Inflammatory macrophage treated with lipopolysaccharide for 1 hour (primary cell): ENCODE results near the gene SLC37A1.

ENCODE experiments used
- DNase-seq, 2 donors: peaks; one replicate each; pipeline ENCODE4 v3.0.0-alpha.2; 2020 to 2022

SLC37A1 gene

DNA sequence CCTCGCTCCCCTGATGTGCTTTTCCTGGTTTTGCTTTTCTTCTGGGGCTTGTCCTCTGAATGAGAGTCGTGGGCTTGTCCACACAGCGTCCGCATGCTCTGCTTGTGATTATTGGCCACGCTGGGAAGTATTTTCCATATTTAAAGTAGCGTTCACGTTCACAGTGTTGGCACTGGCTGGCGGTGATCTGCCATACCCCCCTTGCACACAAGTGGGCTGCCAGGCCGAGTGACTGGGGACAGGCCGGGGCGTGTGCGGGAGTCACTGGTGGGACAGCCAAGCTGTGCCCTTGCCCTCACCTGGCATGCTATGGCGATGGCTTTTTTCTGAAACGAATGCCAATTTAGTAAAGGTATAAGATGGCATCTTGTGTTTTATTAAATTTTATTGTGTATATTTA lies 32.8 kb downstream of the SLC37A1 start:
- no peak for DNase-seq

DNA sequence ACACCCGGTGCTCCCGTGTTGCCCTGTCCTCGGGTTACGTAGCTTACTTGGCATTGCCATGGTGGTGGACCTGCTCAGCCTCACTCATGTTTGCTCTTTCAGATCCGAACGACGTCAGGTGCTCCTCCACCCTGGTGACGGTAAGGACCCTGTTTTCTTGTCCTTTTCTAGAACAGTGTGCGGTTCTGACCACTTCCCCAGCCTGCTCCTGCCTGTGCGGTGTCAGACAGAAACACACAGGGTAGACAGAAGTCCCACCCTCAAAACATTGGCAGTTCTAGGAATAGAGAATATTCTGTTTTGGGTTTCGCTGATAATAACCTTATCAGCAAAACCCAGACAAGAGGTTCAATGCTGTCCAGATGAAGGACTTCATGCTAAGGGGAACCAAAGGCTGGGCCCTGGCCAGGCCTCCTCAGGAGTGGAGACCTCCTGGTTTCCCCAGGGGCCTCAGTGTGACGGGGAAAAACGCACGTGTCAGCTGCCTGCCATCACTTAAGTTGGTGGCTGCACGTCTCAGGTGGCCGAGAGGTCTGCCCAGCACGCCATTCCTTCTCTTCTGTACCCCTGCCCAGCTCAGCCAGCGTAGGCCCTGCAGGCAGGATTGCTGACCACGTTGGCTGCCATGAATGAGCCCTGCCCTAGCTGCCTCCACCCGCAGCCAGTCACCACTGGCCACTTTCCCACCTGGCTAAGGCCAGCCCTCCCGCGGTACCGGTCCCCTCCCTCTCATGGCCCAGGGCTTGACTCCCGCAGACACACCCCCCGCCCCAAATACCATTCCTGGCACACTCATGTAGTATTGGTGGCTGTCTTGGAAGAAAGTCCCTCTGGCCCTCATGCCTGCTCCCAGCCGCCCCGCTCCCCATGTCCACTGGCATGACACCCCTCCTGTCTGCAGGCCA lies 33.6 kb downstream of the SLC37A1 start:
- no peak for DNase-seq

DNA sequence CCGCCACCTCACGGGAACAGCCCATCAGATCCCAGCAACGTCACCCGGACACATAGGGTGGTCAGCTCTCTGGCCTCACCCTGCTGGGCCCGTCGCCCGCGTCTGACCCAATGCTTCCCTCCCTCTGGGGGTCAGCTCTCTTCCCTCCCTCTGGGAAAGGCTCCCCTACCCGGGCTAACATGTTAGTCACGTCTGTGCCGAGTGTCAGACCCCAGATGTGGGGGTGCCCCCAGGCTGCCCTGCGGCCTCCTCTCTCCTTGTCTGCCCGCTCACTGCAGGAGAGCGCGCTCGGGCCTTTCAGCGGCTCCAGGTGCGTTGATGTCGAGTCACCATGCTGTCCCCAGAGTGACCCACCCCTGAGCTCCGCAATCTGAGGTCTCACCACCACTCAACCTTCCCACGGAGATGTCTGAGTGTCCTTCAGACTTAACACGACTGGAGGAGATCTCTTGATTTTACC lies 34.3 kb downstream of the SLC37A1 start:
- DNase-seq = no peak

DNA sequence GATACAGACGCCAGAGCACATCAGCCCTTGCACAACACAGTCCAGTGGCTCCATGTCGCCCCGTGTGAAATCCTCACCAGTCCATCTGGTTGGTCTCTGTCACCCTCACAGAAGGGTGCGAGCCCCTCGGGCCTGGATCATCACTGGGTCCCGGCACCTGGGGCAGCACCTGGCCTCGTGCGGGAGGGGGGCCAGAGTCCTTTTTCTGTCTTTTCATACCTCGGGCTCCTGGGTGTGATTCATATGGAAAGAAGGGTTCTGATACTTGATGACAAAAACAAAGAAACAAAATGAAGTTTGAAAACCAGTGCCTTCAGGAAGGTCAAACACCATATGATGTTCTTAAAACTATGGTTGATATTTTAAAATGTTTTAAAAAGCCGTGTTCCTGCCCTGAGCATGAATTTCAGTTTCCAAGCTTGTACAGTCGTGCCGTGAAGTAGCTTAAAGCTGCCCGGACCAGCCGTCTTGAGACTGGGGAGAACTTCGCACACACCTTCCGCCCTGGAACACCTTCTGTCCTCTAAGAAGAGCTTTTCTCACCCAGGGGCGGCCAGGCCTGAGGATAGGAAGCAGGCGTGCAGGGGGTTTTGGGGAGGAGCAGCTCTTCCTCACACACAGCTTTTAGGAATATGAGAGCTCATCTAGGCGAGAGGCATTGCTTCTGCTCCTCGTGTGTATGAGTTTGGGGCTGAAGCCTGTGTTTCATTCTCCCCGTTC lies 35.2 kb downstream of the SLC37A1 start:
- no peak for DNase-seq

DNA sequence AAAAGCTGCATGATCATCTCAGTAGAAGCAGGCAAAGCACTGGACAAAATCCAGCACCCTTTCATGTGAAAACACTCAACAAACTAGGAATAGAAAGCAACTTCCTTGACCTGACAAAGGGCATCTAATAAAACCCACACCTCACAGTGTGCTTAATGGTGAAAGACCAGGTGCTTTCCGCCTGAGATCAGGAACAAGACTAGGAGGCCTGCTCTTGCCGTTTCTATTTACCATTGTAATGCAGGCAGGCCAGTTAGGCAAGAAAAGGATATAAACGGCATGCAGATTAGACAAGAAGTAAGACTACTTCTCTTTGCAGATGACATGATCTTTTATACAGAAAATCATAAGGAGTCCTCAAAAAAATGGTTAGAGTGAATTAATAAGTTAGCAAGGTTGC lies 37.2 kb downstream of the SLC37A1 start:
- DNase-seq = no peak

DNA sequence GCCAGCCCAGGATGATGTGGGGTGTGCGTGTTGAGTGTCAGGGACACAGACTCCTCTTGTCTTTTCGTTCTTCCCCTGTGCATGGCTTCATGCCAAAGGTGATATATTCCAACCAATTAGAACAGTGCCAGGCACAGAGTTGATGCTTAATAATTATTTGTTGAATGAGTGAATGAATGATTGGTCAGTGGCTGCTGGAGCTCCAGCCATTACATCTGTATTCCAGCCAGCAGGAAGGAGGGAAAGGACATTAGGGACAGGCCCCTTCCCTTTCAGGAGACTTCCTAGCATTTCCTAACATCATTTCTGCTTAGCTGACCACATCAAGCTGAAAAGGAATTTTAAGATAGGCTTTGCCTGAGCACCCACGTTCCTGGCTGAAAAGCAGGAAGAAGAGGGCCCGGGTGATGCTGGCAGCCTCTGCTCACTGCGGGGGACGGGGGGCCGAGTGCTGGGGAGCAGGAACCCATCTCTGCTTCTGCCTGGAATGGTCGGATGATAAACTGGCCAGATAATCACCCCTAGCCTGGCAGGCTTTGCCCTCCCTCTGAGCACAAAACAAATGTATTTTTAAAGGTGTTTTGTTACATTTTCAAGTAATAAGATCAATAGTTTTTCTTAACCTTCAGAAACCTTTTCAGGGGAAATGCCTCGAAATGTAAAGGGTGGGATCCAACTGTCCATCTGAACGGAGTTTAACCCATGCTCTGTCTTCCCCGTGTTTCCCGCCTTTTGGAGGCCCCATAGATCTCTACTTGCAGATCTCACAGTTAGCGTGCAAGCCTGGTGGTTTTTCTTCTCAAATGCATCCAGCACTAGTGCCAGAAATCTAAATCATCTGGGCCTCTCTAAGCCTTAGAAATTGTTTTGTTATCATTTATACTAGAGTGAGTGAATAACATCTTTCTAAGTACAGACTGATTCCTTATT lies 39.0 kb downstream of the SLC37A1 start:
- DNase-seq = no peak

DNA sequence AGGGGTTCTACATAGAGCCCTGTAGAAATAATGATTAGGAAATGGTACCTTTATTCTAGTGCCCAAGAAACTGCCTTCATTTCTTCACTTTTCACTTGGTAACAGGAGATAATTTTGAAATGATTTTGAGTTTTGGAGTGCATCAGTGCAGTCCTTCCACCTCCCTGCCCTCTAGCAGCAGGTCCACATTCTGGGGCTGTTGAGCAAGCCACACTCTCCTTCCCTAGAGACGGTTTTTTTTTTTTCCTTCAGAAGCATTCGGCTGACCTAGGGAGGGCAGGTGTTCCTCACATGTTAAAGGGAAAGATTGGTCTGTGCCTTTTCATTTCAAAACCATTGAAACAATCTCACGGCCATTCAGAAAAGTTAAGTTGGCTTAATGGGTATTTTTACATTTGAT lies 39.8 kb downstream of the SLC37A1 start:
- DNase-seq = no peak

DNA sequence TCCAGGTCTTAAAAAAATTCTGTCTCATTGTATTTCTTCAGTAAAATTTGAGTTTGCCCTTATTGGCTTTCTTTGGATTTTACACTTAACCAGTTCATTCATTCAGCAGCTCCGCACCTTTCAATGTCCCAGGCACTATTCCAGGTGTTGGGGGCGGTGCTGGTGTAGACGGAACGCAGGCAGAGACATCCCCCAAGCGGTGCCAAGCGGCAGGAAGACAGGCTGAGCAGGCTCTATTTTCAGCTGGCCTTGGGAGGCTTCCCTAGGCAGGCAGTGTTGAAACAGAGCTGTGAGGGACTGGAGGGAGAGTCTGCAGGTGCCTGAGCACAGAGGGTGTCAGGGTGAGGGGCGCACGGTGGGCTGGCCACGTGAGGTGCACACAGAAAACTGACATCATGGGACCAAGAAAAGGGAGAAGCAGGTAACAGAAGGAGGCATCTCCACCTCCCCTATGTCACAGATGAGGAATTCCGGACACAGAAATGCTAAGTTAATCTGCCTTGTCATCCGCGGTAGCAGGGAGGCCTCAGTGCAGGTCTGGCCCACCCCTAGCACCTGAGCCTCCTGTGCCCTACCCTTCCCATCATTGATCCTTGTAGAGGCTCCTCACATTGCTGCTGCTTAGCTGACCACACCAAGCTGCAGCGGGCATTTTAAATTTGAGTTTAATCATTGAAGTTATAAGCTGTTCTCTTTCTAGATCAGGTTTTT lies 40.8 kb downstream of the SLC37A1 start:
- DNase-seq = no peak

DNA sequence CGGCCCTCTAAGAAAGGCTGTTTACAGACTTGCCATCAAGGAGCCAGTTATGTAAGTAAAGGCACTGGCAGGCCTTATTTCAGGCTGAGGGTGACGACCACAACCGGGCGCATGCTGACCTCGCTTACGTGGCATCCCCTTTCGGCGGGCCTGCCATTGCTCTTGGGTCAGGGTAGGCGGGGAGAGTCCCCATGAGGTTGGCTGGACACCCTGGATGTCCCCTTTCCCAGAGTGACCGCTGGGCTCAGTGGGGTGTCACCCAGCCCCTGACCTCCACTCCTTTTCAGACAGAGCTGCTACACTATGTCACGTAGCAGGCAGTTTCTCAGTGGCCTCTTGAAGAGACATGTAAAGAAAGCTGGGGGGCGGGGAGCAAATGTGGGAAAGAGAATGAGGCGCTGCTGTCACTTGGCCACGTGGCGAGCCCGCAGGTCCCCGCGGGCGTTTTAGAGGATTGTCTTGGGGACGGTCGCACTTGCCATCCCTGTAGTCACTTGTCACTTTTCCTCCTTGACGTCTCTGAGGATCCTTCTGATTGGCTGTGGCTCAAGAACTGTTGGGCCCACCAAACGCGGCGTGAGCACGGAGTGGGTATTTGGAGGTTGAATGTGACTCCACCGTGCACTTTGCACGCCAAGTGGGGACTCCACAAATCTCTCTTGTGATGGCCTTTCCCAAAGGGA lies 42.2 kb downstream of the SLC37A1 start:
- no peak for DNase-seq

DNA sequence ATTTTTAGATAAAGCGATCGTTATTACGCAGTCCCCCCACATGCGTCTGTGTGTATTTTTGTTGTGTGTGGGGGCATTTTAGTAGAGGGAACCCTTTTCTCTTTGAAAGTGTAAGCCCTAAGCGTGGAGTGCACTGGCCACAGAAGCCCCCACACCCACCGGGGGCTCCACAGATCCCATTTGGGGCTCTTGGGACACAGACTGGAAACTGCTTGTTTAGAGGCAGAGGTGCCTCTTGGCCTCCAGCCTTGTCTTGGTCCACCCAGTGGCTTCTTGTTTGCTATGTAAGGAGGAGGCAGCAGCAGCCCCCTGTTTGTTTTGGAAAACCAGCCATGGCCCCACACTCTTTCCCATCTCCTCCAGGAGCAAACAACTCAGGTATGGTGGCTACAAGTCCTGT lies 42.8 kb downstream of the SLC37A1 start:
- no peak for DNase-seq

DNA sequence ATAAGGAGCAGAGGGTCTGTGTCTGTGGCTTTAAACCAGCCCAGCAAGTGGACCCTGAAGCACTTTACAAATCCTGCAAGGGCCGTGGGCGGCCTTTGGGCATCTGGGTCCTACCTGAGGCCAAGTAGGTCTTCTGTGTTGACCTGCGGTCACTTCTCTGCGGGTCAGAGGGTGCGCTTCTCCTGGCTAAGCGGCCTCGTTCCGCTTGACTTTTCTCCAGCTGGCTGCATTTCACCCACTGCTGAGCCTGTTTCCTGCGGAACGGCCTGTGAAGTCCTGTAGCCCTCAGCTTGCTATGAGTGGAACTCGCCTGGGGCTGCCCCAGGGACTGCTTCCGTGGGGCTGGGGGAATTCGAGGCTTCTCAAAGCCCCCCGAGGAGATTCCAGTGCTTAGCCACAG lies 43.3 kb downstream of the SLC37A1 start:
- DNase-seq = no peak

DNA sequence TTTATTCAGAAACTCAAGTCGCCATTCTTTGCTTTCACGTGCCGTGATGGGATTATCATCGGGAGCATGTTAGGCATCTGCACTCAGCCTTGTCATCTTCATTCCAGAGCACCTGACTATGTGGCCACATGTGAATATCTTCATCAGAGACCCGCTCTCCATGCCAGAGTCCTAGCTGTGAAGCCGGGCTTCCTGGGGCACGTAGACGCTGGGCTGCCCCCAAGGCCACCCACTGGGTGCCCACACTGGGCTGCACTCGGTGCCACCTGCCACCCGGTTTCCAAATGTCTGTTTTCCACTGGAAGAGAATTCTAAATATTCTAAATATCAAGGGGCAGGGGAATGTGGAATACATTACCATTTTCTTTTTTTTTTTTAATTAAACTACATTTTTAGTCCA lies 43.8 kb downstream of the SLC37A1 start:
- DNase-seq = no peak

DNA sequence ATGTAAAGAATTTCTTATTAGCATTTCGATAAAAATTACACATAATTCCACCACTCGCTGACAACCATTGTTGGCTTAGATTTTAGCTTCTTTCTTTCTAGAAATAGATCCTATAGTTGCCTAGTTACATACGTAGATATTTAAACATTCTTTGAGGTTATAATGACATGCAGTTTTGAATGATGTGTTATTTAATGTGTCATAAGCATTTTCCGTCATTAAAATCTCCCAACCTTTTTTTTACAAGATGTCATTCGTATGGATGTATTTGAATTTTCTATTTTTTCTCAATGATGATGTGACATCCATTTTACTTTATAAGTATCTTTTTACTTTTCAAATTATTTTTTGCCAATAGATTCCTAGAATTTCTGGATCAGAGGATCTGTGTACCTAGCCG lies 44.7 kb downstream of the SLC37A1 start:
- no peak for DNase-seq

DNA sequence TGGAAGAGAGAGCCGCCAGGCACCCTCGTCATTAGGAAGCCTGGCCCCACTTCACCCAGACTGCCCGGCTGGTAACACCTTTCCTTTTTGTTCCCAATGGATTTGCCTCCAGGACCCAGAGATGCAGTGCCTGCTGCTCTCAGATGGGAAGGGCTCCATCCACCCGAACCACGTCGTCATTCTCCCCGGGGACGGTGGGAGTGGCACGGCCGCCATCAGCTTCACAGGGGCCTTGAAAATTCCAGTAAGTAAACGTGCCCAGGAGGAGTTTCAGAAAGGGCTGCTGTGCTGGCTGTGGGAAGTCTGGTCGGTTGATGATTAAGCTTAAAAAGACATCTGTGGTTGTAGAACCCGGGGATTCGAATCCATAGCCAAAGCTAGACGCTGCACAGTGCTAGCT lies 45.2 kb downstream of the SLC37A1 start:
- no peak for DNase-seq

DNA sequence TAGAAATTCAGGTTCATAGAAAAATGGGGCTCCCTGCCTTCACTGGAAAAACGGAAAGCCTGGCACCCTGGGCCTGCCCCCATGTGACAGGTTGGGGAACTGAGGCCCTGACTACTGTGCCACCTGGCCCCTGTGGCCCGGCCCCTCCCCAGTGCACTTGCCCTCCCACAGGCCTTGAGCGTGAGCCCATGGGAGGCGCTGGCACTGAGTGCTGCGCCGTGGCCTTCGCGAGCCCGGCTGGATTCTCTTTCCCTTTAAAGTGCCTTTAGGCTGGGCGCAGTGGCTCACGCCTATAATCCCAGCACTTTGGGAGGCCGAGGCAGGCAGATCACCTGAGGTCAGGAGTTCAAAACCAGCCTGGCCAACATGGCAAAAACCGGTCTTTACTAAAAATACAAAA lies 45.7 kb downstream of the SLC37A1 start:
- no peak for DNase-seq

DNA sequence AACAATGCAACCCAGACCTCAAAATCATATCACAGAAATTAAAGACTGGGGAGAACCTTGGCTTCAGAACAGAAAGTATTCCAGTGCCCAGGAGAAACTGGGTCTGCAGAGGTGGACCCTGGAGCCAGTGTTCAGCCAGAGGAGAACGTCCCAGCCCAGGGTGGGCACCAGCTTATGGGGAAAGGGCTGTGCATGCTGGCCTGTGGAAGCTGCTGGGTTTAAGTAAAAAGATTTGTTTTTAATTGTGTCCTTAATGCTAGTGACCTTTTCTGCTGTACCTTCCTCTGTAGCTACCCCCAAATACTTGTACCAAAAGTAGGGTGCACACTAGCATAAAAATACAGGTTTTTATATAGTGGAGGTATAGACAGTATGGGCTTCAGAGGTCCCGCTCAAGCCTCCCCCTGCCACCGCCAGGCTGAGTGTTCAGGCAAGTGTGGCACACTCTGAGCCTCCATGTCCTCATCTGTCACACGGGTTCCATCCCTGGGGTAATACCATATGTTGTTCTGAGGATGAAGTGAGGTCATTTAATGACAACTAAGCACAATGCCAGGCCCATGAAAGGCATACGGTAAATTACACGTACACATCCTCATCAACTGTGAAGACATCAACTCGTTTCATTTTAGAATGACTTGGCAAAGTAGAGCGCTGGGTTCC lies 47.0 kb downstream of the SLC37A1 start:
- no peak for DNase-seq

DNA sequence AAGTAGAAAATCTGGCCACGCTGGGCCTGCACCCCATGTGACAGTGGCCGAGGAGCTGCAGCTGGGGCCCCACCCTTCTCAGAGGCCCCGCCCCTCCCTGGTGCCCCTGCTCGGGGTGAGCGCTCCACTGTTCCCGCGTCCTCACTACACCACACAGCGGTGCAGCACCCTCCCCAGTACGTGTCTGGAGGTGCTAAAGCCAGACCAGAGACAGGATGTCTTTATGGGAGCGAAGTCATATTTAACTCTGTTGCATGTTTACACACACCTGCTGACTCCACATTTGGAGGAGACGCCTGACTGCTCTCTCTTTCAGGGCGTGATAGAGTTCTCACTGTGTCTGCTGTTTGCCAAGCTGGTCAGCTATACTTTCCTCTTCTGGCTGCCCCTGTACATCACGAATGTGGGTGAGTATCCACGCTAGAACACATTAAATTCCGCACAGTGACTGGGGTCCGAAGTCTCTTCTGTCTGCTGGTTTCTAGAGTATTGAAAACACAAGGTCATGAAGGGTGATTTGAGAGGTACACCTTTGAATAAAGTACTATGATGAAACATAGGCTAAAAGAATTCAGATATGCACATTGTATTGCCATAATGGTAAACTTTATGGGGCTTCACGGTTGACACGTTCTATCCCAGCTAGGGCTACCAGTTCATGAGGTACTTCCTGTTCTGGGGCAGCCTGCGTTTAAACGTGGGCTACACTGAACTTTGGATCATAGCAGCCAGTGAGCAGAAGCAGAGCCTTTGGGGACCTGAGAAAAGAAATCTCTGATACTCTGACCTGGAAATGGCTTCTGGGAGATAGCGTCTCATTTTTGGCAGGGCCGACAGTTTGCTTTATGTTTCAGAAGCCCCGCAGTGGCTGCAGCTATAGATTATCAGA lies 48.4 kb downstream of the SLC37A1 start:
- DNase-seq = no peak

DNA sequence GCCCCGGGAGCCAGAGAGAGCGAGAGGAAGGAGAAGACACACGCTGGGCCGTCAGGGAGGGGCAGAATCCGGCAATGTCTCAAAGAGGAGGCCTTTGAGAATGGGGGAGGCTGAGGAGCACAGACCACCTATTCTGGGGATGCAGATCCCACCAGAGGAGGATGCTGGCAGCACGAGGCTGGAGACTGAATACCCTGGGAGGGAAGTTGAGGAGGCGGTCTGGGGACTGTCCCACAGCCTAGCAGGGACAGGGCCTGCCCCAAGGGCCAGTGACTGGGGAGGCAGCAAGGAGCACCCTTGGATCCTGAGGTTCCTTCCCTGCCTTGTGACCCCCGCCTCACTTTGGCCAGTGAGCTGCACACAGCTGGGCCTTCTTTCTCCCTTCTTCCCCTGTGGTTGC lies 49.2 kb downstream of the SLC37A1 start:
- DNase-seq = no peak

DNA sequence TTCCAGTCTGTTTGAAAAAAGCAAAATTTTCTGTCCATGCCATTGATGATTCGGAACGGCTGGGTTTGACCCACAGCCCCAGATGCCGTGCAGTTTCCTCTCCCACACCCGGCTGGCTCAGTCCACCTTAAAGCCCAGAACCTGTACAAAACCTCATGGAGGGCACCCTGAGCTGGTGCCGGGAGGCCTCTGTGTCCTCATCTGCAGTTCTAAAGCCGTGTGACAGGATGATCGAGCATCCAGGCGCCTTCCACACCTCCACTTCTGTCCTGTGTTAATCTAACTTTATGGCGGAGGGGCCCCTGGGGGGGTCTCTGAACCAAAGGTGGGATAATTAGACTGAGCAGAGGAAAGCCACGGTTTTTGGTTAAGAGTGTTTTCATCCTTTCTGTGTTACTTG lies 49.6 kb downstream of the SLC37A1 start:
- no peak for DNase-seq

DNA sequence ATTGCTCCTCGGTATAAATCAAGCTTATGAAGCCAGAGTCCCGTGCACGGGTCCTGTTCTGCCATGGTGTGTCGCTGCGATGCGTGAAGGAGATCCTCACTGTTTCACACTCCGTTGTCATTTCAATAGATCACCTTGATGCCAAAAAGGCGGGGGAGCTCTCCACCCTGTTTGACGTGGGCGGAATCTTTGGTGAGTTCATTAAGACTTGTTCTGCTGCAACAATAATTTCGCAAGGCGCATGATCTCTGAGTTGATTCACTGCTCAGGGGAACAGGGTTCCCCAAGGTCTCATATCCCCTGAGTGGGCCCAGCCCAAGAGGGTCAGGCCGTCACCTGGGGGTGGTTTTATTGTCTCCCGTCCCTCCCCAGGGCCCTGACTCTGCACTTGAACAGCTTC lies 50.0 kb downstream of the SLC37A1 start:
- peak; percentile 15 to 35 for DNase-seq
